ENCODE results near the gene TSPAN17.

DNA sequence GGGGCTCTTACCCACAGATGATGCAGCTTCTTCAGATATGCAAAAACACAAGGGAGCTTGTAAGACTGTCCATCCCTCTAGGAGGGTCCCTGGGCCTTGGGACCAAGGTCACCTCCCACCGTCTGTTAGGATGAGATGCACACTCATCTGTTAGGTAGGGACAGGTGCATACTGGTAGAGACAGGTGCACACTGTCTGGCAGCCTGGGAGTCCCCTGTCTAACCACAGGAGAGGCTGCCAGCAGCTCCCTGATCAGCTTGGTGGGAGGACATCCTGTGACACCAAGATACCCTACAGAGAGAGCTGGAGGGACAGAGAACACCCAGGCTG is 13.2 kb downstream of the TSPAN17 start:
- TF ChIP-seq, protein P1, sequence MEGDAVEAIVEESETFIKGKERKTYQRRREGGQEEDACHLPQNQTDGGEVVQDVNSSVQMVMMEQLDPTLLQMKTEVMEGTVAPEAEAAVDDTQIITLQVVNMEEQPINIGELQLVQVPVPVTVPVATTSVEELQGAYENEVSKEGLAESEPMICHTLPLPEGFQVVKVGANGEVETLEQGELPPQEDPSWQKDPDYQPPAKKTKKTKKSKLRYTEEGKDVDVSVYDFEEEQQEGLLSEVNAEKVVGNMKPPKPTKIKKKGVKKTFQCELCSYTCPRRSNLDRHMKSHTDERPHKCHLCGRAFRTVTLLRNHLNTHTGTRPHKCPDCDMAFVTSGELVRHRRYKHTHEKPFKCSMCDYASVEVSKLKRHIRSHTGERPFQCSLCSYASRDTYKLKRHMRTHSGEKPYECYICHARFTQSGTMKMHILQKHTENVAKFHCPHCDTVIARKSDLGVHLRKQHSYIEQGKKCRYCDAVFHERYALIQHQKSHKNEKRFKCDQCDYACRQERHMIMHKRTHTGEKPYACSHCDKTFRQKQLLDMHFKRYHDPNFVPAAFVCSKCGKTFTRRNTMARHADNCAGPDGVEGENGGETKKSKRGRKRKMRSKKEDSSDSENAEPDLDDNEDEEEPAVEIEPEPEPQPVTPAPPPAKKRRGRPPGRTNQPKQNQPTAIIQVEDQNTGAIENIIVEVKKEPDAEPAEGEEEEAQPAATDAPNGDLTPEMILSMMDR (IDR thresholded peaks at IDR 0.05; ENCODE audit: low read length), result no peak
- TF ChIP-seq EZH2 (IDR thresholded peaks at IDR 0.05; ENCODE audit: borderline replicate concordance, low read length), result no peak

Data from OCI-LY1 (cell line).